HepG2 (cell line): ENCODE data around the gene CXXC5. TPM values are rescaled to one million over a fixed set of nuclear protein-coding genes. Genes with fewer than 3 reads are reported as not detected.

Experiments
- ATAC-seq: fragments of 200-7000 bp; cut with Tn5 transposase; 3 replicates; pipeline ENCODE4 v1.9.1; 2020; ENCODE audit warnings: mild to moderate bottlenecking, moderate library complexity
- BruUV-seq: library from RNA; stranded (reverse); fragments of 400-500 nt; replicated peaks from 2 replicates; lab custom pipeline; 2021; lab: Mats Ljungman, UMichigan
- CTCF ChIA-PET: fragments of 300-600 bp; formaldehyde crosslinking; extraction: SDS; loops from one replicate; lab custom pipeline; 2021; ENCODE audit warnings: low total read pairs, inconsistent platforms, low intra/inter-chr PET ratio; lab: Yijun Ruan, JAX
- POLR2A ChIA-PET: fragments of 350-600 bp; sonication (Branson Sonifier 250); formaldehyde crosslinking; loops from one replicate; lab custom pipeline; 2020; ENCODE audit warnings: antibody characterized with exemption, inconsistent platforms; lab: Yijun Ruan, JAX
- DNase-seq: peaks from one replicate; pipeline ENCODE4 v3.0.0-alpha.2; 2015; ENCODE audit warnings: low spot score
- FAIRE-seq: peaks from 3 replicates; lab custom pipeline; 2011; peaks lifted over from hg19 to GRCh38; lab: Jason Lieb, UNC
- H2AFZ ChIP-seq: one replicate; pipeline ENCODE4 v1.6.1; 2011; ENCODE audit warnings: low read length, inconsistent platforms
- H3K27ac ChIP-seq: fragments of 300-600 bp; 3 replicates; pipeline ENCODE4 v1.8.0; 2011; ENCODE audit warnings: mixed run types, mild to moderate bottlenecking, mixed read lengths, low read length, inconsistent platforms; ENCODE audit not compliant: insufficient read depth; ENCODE audit errors: extremely low read length
- H3K27me3 ChIP-seq, 2 experiments: fragments of 200-600 bp in 1 of 2; 2 replicates in 1 of 2; 3 replicates in 1 of 2; pipeline versions ENCODE4 v1.6.0 to v1.8.0; 2011; ENCODE audit warnings: low read length in 2 of 2, mild to moderate bottlenecking in 2 of 2, moderate library complexity in 2 of 2, inconsistent platforms in 1 of 2; ENCODE audit not compliant: insufficient read depth in 2 of 2, control insufficient read depth in 1 of 2
- H3K36me3 ChIP-seq, 2 experiments: fragments of 200-600 bp in 1 of 2; replicated peaks in 1 of 2; 2 replicates in 1 of 2; 3 replicates in 1 of 2; pipeline versions ENCODE4 v1.5.1 to v1.8.0; 2011; ENCODE audit warnings: low read length in 2 of 2, inconsistent platforms in 1 of 2; ENCODE audit not compliant: insufficient read depth in 2 of 2, control insufficient read depth in 1 of 2
- H3K4me1 ChIP-seq: 2 replicates; pipeline ENCODE4 v1.5.1; 2012; ENCODE audit warnings: low read length, inconsistent platforms; ENCODE audit not compliant: insufficient read depth
- H3K4me2 ChIP-seq: 2 replicates; pipeline ENCODE4 v1.6.0; 2011; ENCODE audit warnings: low read depth, low read length, inconsistent platforms
- H3K4me3 ChIP-seq, 3 experiments: fragments of 200-600 bp in 1 of 3; sonication (generic), shearing (Covaris generic) in 1 of 3; replicated peaks in 1 of 3; 2 replicates each; pipeline ENCODE4 v1.5.1; 2011 to 2016; ENCODE audit warnings: low read length in 3 of 3, inconsistent platforms in 2 of 3, low read depth in 2 of 3, mild to moderate bottlenecking in 2 of 3, control low read depth in 1 of 3, mixed read lengths in 1 of 3; ENCODE audit not compliant: insufficient read depth in 1 of 3
- H3K79me2 ChIP-seq: one replicate; pipeline ENCODE4 v1.6.1; 2011; ENCODE audit warnings: low read length, inconsistent platforms; ENCODE audit not compliant: insufficient read depth
- H3K9ac ChIP-seq: 2 replicates; pipeline ENCODE4 v1.6.0; 2011; ENCODE audit warnings: mild to moderate bottlenecking, low read depth, low read length, inconsistent platforms; ENCODE audit not compliant: insufficient read depth
- H3K9me3 ChIP-seq: 2 replicates; pipeline ENCODE4 v1.5.1; 2012; ENCODE audit warnings: mild to moderate bottlenecking, low read length
- H4K20me1 ChIP-seq: 2 replicates; pipeline ENCODE4 v1.6.0; 2011; ENCODE audit warnings: inconsistent platforms, mild to moderate bottlenecking, low read length, moderate library complexity; ENCODE audit not compliant: insufficient read depth
- FOXA3 ChIP-seq: IDR thresholded peaks from 2 replicates; pipeline ENCODE4 v1.6.1; 2016; ENCODE audit warnings: missing genetic modification reagents, missing compliant biosample characterization
- FOXK1 ChIP-seq: sonication (generic); formaldehyde crosslinking; IDR thresholded peaks from 2 replicates; pipeline ENCODE4 v1.4.0; 2020; ENCODE audit warnings: low read depth, missing genetic modification reagents, borderline replicate concordance
- PPARG ChIP-seq: conservative IDR thresholded peaks from 2 replicates; pipeline ENCODE4 v1.6.1; 2016; ENCODE audit warnings: missing biosample characterization, missing genetic modification reagents
- RBFOX2 ChIP-seq: fragments of 200-400 bp; formaldehyde crosslinking; IDR thresholded peaks from 2 replicates; pipeline ENCODE4 v1.6.1; 2017; ENCODE audit warnings: low read depth, mild to moderate bottlenecking, low read length
- SAFB2 ChIP-seq: sonication (generic); formaldehyde crosslinking; IDR thresholded peaks from 2 replicates; pipeline ENCODE4 v1.5.1; 2020; ENCODE audit warnings: missing genetic modification reagents, low read depth, mild to moderate bottlenecking, borderline replicate concordance
- WIZ ChIP-seq: sonication (generic); formaldehyde crosslinking; IDR thresholded peaks from 2 replicates; pipeline ENCODE4 v1.5.1; 2020; ENCODE audit warnings: mild to moderate bottlenecking, missing genetic modification reagents
- ZNF34 ChIP-seq: sonication (generic); formaldehyde crosslinking; IDR thresholded peaks from 2 replicates; pipeline ENCODE4 v1.4.0; 2020; ENCODE audit warnings: mild to moderate bottlenecking, missing genetic modification reagents, borderline replicate concordance
- ZNF431 ChIP-seq: sonication (generic); formaldehyde crosslinking; IDR thresholded peaks from 2 replicates; pipeline ENCODE4 v1.9.0; 2022; ENCODE audit warnings: missing genetic modification reagents, low read depth, mild to moderate bottlenecking, borderline replicate concordance
- ZNF484 ChIP-seq: sonication (generic); formaldehyde crosslinking; IDR thresholded peaks from 2 replicates; pipeline ENCODE4 v1.5.1; 2020; ENCODE audit warnings: mild to moderate bottlenecking, low read depth, missing genetic modification reagents, borderline replicate concordance
- ZNF556 ChIP-seq: sonication (generic); formaldehyde crosslinking; IDR thresholded peaks from 2 replicates; pipeline ENCODE4 v1.4.0; 2020; ENCODE audit warnings: mild to moderate bottlenecking, missing genetic modification reagents, borderline replicate concordance
- ZNF629 ChIP-seq: sonication (generic); formaldehyde crosslinking; conservative IDR thresholded peaks from 2 replicates; pipeline ENCODE4 v1.5.0; 2020; ENCODE audit warnings: missing genetic modification reagents
- ZNF83 ChIP-seq: sonication (generic); formaldehyde crosslinking; IDR thresholded peaks from 2 replicates; pipeline ENCODE4 v1.4.0; 2020; ENCODE audit warnings: missing genetic modification reagents, mild to moderate bottlenecking, borderline replicate concordance
- WGBS: methylation state at CpG from one replicate; pipeline ENCODE4 v1.1.6; 2017; ENCODE audit warnings: low lambda C conversion rate; 5-methylcytosine and 5-hydroxymethylcytosine counted together
- in situ Hi-C: cut with HindIII; loops from 2 replicates; pipeline ENCODE4 v1.10.0; 2017; ENCODE audit warnings: low pct_unique_long_range_greater_than_20kb; ENCODE audit not compliant: extremely low pct_ligation_motif_present
- intact Hi-C: fragments of 100-400 bp; cut with micrococcal nuclease; formaldehyde crosslinking; loops from one replicate; pipeline ENCODE4 v1.10.0; 2022; ENCODE audit not compliant: unreplicated experiment
- polyA plus RNA-seq, 8 experiments: library from polyadenylated mRNA; depleted of rRNA in 3 of 8; stranded (reverse) in 7 of 8; unstranded in 1 of 8; fragments of >200 nt; fragmentation: Illumina TruSeq in 4 of 8; extraction: Trizol in 4 of 8; gene quantifications; 2 replicates each; pipeline versions ENCODE4 v1.2.1 to v1.2.3, GENCODE V29; 2011 to 2016; ENCODE audit warnings: low read depth in 4 of 8, missing spikeins in 1 of 8, mixed read lengths in 1 of 8; ENCODE audit not compliant: insufficient read depth in 1 of 8
- total RNA-seq, 5 experiments: library from RNA; depleted of rRNA; stranded (reverse); fragments of >200 nt; fragmentation: Illumina TruSeq; extraction: Trizol; gene quantifications; 2 replicates each; pipeline ENCODE4 v1.2.3, GENCODE V29; 2016; ENCODE audit warnings: low read depth in 1 of 5
- TF ChIP-seq, protein P1 (sequence below): sonication (generic); formaldehyde crosslinking; IDR thresholded peaks from 2 replicates; pipeline ENCODE4 v1.4.0; 2020; ENCODE audit warnings: missing genetic modification reagents, mild to moderate bottlenecking, borderline replicate concordance

CXXC5 gene
- total and polyA plus RNA-seq, 2 of the 13 experiments (the other 11 are each of a cell fraction or from before 2014, with no cell fraction given): 32.3 to 33.0 TPM

DNA sequence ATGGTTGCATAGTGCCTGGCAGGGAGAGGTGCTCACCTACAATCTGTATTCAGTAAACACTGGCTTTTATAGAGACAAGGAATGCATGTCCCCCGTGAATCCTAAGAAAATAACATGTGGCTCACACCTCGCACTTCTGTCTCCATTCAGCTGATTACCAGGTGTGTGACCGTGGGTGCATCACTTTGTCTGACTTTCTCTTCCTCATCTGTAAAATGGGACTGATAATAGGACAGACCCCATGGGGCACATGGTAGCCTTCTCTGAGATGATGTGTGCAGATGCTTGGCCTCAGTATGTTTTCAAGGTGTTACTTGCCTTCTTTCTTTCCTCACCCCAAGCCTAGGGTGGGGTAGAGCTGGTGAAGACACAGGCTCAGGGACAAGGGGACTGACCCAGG, 6.3 kb downstream of the CXXC5 start:
- Histone ChIP-seq H3K9ac (peak overlapping the region; percentile 25; the same call in 1 of the 2 replicates), H3K4me1 (peaks cover 83% of the 10 kb centered on the region), H4K20me1 (peaks cover 75% of the 10 kb centered on the region), H3K9me3 (no peaks in the 10 kb centered on the region), H3K36me3 (peaks cover 0 to 4% of the 10 kb centered on the region in 2 experiments; a peak in 3 of 5 replicates), H2AFZ (no peak overlapping the region), H3K27ac (peak overlapping the region; percentile 70), H3K79me2 (peaks cover 97% of the 10 kb centered on the region), H3K4me3 (peak overlapping the region in 2 of 3 experiments; percentile 36 to 60; a peak in 2 of 6 replicates), H3K27me3 (no peaks in the 10 kb centered on the region; a peak in 1 of 5 replicates), H3K4me2 (peak overlapping the region; percentile 80)
- no peak for DNase-seq
- in situ Hi-C loops (no loop called here), intact Hi-C loops (loop anchor here (5.0 kb wide), 1 partner anchor 93 kb away; no protein-coding TSS in a partner anchor)
- no peak for FAIRE-seq
- TF ChIP-seq ZNF431 (no peak), RBFOX2 (peak; percentile 17; the same call in 1 of the 2 replicates), ZNF556 (CRISPR knock-in tag) (0 out of 2 replicates have a peak, but pooled peaks have one; percentile 37), ZNF629 (CRISPR knock-in tag) (peak; percentile 78), SAFB2 (CRISPR knock-in tag) (no peak), WIZ (CRISPR knock-in tag) (no peak), ZNF83 (no peak), ZNF34 (CRISPR knock-in tag) (no peak), FOXA3 (CRISPR knock-in tag) (0 out of 2 replicates have a peak, but pooled peaks have one; percentile 10), PPARG (CRISPR knock-in tag) (no peak), FOXK1 (CRISPR knock-in tag) (no peak), ZNF484 (CRISPR knock-in tag) (no peak)
- TF ChIP-seq, protein P1, sequence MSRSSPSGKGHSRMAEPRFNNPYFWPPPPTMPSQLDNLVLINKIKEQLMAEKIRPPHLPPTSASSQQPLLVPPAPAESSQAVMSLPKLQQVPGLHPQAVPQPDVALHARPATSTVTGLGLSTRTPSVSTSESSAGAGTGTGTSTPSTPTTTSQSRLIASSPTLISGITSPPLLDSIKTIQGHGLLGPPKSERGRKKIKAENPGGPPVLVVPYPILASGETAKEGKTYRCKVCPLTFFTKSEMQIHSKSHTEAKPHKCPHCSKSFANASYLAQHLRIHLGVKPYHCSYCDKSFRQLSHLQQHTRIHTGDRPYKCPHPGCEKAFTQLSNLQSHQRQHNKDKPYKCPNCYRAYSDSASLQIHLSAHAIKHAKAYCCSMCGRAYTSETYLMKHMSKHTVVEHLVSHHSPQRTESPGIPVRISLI: no peak
- no peak for ATAC-seq
- ChIA-PET CTCF (no interaction called here), POLR2A (interaction anchor here (1.0 to 3.1 kb wide), 10 partner anchors 10 to 79 kb away, joined by 3 to 22 read pairs (median 7); no protein-coding TSS in a partner anchor)
- WGBS: 73% methylated on average over 3 of the region's 3 CpGs
- BruUV-seq: no TSS peak
